C4-2B (cell line): ENCODE measurements around the gene CADM1.

Experiments
- H3K27ac ChIP-seq: fragments of 450-650 bp; 2 replicates; pipeline ENCODE4 v1.5.1; 2017
- CTCF ChIP-seq: fragments of 450-650 bp; conservative IDR thresholded peaks from 2 replicates; pipeline ENCODE4 v1.5.1; 2017; ENCODE audit warnings: mild to moderate bottlenecking
- ZFX ChIP-seq: fragments of 450-650 bp; IDR thresholded peaks from 2 replicates; pipeline ENCODE4 v1.6.1; 2017

CADM1 gene

GRCh38 chr11:115352805-115353485 is 151.3 kb downstream of the CADM1 start:
- TF ChIP-seq ZFX, result no peak
- no peak for TF ChIP-seq CTCF
- H3K27ac ChIP-seq, result no peak overlapping the region

- TF ChIP-seq CTCF (no peak), ZFX (no peak)
- H3K27ac ChIP-seq, result no peak overlapping the region
These were observed 154.7 kb downstream of the CADM1 start for GRCh38 chr11:115349335-115350017.

GRCh38 chr11:115348416-115348815 is 155.8 kb downstream of the CADM1 start:
- H3K27ac ChIP-seq, result no peak overlapping the region
- no peak for TF ChIP-seq ZFX
- TF ChIP-seq CTCF, result no peak

- no peak overlapping the region for H3K27ac ChIP-seq
- TF ChIP-seq CTCF, result no peak
- TF ChIP-seq ZFX, result no peak
These were observed 157.1 kb downstream of the CADM1 start for GRCh38 chr11:115347106-115347505.

- no peak overlapping the region for H3K27ac ChIP-seq
- TF ChIP-seq CTCF (no peak), ZFX (no peak)
These were observed 158.4 kb downstream of the CADM1 start for GRCh38 chr11:115345840-115346239.

GRCh38 chr11:115345361-115345760 is 158.9 kb downstream of the CADM1 start:
- no peak overlapping the region for H3K27ac ChIP-seq
- TF ChIP-seq CTCF (no peak), ZFX (no peak)

- no peak overlapping the region for H3K27ac ChIP-seq
- no peak for TF ChIP-seq CTCF
- TF ChIP-seq ZFX, result no peak
These were observed 159.4 kb downstream of the CADM1 start for GRCh38 chr11:115344846-115345245.
